GM21786 (cell line): ENCODE results near the gene ADGRG1.

Source experiments
- ATAC-seq: cut with Tn5 transposase; IDR thresholded peaks from one replicate; pipeline ENCODE4 v1.9.1; 2021; ENCODE audit not compliant: unreplicated experiment

The ADGRG1 gene

DNA sequence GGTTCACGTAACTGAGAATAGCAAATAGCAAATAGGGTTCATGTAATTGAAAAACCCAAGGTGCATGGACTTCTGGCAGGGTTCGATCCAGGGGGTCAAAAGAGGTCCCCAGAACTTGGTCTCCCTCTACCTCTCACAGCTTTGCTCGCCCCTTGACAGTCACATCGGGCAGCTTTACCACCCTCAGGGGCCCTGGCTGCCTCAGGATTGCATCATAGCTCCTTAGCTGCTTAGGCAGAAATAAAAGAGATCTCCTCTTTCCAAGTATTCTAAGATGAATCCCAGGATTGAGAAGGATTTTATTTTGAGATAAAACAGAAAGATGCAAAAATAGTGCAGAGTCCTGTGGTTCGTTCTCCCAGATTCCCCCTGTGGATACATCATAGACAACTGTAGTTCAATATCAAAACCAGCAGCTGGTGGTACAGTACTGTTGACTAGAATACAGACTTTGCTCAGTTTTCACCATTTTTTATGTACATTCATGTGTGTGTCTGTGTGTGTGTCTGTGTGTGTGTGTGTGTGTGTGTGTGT lies 52.5 kb downstream of the ADGRG1 start:
- no peak for ATAC-seq

DNA sequence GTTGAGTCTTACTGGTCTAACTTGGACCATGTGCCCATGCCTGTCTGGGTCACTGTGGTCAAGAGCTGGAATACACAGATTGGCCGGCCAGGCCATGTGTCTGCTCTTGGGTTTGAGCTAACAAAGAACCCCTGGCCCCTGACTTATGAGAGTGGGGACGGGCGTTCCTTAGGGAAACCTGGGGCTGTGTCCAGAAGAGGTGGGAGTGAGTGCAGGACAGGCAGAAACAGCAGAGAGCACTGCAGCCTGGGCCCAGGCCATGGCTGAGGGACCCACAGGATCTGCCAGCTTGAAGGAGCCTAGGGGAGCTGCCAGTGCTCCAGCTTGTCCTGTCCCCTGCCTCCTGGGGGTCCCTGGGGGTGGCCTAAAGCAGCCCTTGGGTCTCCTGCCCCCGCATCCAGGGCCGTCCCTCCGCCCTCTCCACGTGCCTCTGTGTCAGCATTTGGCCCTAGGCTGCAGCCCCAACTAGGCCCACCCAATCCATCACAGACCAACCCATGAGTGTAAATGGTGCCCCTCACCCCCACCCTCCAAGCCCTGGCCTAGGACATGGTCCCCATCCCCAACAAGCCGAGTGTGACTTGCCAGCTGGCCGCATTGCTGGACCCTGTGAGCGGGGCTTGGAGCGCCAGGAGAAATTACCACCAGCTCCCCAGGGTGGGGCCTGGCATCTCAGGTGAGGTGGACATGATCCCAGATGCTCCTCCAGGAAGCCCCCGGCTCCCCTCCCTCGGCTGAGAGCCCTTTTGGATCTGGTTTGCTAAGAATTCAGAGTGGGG lies 53.7 kb downstream of the ADGRG1 start:
- no peak for ATAC-seq

DNA sequence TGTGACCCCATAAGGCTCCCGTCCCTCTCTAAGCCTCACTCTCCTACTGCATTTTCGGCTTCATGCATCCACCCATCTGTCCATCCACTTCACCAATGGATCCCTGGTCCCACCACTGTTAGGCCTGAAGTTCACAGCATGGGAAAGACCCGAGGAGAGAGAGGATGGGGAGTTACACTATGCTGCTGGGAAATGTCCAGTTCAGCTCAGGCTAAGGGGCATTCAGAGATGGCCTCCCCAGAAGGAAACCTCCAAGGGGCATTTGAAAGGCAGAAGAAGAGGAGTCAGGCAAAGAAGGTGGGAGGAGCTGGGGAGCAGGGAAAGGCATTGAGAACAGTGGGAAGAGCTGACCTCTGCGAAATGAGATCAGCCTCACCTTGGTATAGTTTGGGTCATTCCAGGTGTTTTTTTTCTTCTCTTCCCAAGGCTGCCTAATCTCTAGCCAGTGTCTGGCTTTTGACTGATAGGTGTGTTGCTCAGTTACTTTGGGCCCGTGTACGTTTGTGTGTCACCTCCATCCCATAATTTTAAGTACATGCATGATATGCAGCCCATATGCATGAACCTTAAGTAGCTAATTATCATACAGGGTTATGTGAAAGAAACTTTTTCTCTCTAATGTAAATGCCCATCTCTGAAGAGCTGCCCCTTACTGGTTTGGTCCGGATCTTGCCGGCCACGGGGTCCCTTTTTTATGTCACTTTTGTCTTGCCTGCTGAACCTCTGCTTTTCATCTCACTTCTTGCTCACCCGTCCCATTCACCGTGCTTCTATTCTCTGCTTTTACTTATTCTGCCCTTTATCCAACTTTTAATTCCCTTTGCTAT lies 54.6 kb downstream of the ADGRG1 start:
- ATAC-seq, result no peak

DNA sequence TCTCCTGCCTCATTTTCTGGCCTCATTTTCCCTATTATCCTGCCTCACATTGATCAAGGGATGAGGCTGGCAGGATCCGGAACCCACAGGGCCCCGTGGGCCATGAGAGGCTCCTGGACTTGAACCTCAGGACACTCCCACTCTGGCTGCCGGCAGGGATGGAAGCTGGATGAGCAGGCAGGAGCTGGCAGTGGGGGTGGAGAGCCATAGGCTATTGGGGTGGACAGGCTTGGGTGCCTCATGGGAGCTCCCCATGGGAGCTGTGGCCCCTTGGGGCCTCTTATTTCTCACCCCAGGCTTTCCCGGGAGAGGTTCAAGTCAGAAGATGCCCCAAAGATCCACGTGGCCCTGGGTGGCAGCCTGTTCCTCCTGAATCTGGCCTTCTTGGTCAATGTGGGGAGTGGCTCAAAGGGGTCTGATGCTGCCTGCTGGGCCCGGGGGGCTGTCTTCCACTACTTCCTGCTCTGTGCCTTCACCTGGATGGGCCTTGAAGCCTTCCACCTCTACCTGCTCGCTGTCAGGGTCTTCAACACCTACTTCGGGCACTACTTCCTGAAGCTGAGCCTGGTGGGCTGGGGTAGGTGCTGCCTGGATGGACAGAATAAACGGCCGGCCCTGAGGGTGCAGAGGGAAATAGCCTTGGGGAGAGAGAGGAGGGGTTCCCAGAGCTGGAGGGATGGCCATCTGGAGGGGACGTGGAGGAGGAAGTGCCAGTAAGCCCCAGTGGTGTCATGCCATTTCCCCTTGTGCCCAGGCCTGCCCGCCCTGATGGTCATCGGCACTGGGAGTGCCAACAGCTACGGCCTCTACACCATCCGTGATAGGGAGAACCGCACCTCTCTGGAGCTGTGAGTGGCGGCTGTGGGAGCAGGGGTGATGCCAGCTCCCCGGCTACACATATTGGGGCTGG lies 55.5 kb downstream of the ADGRG1 start:
- ATAC-seq, result no peak

GRCh38 chr16:57684626-57685358 lies 56.4 kb downstream of the ADGRG1 start:
- no peak for ATAC-seq

DNA sequence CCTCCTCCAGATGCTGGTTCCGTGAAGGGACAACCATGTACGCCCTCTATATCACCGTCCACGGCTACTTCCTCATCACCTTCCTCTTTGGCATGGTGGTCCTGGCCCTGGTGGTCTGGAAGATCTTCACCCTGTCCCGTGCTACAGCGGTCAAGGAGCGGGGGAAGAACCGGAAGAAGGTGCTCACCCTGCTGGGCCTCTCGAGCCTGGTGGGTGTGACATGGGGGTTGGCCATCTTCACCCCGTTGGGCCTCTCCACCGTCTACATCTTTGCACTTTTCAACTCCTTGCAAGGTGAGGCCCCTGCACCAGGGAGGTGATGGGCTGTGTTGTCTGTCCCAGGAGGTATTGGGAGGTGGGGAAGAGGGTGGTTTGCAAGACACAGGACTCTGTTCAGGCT lies 57.2 kb downstream of the ADGRG1 start:
- ATAC-seq, result no peak

- ATAC-seq, result no peak
These were observed 58.1 kb downstream of the ADGRG1 start for GRCh38 chr16:57686577-57686976.

- no peak for ATAC-seq
These were observed 59.0 kb downstream of the ADGRG1 start for GRCh38 chr16:57687363-57687929.

DNA sequence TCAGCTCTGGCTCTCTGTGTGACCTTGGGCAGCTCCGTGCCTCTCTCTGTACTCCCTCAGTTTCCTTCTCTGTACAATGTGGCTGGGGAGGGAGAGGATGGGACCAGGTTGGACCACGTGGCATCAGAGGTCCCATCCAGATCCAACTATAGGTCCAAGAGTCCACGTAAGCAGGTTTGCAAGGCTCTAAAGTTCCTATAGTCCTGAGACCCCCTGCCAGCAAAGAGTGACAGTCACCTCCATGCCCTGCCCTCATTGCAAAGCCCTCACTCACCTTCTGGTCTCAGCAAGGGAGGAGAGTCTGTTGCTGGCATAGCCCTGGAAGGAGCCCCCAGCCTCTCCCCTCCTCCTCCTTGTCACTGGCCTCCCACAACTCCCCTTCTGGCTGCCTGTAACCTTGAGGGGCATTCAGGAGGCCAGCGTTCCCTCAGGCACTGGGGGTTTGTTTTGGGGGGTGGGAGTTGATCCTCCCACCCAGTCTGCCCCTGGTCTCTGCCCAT lies 60.1 kb downstream of the ADGRG1 start:
- no peak for ATAC-seq

DNA sequence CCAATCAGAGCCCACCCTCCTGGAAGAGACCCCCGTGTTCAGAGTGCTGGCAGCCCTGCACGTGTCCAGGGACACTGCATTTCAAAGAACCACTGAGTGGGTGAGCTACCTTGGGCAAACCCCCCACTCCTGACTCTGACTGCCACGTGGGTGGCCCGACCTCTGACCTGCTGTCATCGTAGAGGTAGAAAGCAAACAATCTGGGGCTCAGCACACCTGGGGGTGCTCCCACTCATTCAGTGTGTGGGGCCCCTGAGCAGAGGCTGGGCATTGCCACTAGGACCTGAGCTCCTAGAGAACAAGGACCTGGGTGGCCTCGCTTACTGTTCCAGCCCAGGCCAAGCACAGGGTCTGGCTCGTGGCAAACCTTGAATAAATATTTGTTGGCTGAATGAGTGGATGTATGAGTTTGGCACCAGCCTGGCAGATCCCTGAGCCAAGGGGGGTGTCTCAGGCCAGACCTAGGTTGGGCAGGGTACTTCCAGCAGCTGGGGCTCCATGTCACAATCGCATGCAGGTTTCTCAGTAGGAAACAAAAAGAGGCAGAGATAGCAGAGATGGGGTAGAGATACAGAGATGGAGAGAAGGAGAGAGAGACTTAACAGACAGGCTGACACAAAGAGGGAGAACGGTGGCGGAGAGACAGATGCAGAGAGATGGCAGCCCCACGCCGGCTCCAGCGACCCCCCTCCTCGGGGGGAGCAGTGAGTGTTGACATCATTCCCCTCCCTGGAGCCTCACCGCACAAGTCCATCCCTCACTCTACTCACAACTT lies 60.7 kb downstream of the ADGRG1 start:
- no peak for ATAC-seq

DNA sequence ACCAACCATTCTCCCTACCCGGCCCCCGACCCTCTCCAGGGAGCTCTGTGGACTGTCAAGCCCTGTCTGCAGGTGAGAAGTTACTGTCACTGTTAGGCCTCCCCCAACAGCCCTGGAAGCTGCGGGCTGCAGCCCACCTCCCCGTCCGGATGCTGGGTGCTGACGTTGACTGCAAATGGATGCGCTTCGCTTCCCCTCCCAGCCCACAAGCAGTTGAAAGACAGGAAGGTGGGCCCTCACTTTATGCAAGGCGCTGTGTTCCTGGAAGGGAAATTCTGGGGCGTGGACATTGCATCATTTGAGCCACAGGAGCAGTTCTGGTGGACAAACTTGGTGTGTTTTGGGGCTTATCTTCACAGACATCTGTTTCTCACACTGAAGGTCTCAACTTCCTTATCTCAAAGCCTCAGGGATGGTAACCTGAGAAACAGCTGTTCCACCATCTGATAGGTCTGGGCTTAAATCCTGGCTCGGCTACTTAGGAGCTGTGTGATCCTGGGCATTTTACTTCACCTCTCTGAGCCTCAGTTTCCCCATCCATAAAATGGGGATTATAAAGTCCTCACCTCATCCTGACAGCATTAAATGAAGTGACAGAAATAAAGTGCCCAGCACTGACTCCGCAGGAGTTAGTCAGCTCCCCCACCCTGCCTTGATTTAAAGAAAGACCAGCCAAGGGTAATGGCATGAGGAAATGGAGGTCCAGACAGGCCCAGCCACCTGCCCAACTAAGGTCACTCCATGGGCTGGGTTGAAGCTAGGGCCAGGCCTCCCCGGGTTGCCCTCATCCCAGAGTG lies 61.5 kb downstream of the ADGRG1 start:
- ATAC-seq, result peak; percentile 70

DNA sequence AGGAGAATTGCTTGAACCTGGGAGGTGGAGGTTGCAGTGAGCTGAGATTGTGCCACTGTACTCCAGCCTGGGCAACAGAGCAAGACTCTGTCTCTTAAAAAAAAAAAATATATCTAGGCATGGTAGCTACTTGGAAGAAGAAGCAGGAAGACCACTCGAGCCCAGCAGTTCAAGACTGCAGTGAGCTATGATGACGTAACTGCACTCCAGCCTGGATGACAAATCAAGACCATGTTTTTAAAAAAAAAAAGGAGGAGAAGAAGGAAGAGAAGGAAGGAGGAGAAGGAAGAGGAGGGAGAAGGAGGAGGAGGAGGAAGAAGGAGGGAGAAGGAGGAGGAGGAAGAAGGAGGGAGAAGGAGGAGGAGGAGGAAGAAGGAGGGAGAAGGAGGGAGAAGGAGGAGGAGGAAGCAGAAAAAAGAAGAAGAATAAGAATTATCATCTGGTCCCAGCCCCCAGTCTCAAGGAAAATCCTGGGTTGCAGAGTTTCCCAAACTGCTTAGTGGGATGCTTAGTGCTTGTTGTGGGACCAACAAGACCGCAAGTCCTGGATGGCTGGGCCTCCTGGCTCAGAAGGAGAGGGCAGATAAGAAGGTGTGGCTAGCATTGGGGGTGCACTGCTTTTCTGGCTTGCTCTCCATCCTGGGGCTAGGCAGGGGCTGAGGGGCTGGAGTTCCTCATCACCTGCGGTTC lies 62.5 kb downstream of the ADGRG1 start:
- no peak for ATAC-seq

- ATAC-seq, result no peak
These were observed 64.2 kb downstream of the ADGRG1 start for GRCh38 chr16:57692636-57693035.

DNA sequence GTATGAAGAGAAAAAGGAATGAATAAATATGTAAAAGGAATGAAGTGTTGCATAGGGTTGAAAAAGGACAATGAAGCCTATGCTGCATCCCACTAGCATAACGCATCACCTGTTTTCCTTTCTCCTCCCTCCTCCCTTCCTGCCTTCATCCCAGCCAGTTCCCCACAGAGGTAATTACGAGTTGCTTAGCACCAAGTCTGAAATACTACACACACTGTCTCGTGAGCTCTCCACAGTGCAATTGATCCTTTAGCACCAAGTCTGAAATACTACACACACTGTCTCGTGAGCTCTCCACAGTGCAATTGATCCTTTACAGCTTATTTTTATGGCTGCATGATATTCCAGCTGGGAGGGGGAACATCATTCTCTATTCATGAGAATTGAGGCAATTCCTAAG lies 65.1 kb downstream of the ADGRG1 start:
- no peak for ATAC-seq

DNA sequence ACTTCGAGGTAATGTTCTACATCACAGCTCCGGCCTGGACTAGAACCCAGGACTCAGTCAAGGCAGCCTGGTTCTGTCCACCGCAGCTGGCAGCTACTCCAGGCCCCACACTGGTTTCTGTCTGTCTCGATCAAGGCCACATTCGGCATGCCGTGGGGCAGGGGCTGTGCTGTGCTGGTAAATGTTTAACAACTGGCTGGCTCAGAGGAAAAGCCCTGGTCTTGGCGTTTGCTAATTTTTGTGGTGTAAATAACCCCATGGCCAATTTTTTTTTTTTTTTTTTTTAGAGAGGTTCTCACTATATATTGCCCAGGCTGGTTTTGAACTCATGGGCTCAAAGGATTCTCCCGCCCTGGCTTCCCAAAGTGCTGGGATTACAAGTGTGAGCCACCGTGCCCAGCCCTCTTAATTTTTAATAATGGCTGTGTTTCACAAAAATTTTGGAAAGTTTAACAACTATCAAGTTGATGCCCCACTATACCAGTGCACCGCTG lies 65.8 kb downstream of the ADGRG1 start:
- ATAC-seq, result no peak

DNA sequence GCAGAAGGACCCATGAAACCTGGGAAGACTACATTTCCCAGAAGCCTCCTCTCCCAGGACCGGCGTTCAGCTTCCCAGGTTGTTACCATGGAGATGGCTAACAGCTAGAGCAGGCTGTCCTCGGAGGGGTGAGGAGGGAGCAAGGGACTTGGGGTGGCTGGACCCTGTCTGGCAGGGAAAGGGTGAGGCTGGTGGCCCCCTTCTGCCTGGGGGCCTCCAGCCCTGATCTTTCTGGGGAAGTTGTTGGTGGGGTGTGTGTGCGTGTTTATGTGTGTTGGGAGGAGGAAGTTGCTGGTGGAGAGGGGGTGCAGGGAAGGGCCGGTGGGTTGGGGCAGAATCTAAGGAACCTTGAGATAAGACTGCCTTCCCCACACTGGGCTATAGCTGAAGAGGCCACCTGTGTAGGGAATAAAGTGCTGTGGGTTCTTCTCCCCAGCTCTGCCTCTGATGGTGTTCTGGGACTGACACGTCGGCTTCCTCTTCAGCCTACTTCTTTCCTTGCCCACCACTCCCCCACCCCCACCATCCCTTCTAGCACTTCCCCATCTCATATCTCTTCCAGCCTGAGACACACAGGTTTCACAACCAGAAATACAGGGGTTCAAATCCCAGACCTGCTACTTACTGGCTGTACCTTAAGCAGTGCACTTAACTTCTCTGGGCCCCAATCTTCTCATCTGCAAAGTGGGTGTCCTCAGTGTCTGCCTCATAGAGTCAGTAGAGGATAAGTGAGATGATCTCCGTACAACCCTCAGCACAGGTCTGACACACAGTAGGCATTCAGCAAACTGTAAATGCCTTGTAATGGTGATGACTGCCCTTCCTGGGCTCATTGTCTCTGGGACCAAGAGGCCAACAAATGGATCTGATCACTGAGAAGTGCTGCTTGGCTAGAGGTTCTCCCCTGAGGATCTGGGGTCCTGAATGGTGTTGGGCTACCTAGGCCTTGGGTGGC lies 66.6 kb downstream of the ADGRG1 start, which contains the start of gene DRC7:
TSS of gene DRC7 (plus strand) at position 82 of the 955 bp plus-strand sequence. CDS start 3,144 bp downstream, outside the sequence.
- no peak for ATAC-seq
